GM19397 (cell line): ENCODE measurements around the gene UFC1.

Experiments
- ATAC-seq: cut with Tn5 transposase; IDR thresholded peaks from one replicate; pipeline ENCODE4 v1.9.1; 2021; ENCODE audit warnings: mild to moderate bottlenecking, moderate library complexity; ENCODE audit not compliant: unreplicated experiment

The UFC1 gene

GRCh38 chr1:161168906-161169305, 15.1 kb downstream of the UFC1 start:
- no peak for ATAC-seq

GRCh38 chr1:161171191-161171590, 17.4 kb downstream of the UFC1 start:
- ATAC-seq = no peak

- no peak for ATAC-seq
Observed at GRCh38 chr1:161171696-161172095, 17.9 kb downstream of the UFC1 start.

- no peak for ATAC-seq
Observed at GRCh38 chr1:161172349-161172748, 18.6 kb downstream of the UFC1 start.

- ATAC-seq = no peak
Observed at GRCh38 chr1:161172776-161173376, 19.1 kb downstream of the UFC1 start.

DNA sequence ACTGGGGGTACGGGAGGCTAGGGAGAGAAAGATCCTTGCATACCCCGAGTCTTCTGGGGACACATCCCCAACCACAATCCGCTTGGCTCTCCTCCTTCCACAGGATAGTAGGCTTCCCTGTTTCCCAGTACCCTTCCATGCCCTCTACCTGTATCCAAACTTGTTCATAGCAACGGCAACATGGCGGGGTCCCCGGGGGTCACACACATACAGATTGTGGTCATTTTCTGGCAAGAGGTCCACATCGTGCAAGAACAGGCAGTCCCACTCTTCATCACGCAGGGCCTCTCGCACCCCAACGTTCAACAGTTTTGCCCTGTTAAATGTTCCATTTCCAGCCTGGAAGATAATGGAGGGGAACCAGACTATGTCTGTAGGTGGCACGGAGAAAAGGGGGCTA, 19.9 kb downstream of the UFC1 start:
- ATAC-seq = no peak

DNA sequence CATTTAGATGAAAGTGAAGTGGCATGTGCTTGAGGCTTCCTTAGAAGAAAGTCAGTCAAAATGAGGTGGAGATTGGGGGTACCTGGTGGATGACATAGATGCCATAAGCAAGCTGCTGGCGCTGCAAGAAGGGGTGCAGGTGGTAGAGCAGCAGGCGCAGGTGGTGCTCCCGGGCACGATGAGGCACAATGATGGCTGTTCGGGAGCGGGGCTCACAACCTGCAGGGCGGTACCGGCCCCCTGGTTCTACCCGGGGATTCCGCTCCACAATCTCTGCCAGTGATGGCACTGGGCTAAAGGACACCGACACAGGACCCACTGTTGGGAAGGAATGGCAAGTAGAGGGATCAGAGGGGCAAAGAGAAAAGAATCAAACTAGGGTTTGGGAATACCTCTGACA, 21.1 kb downstream of the UFC1 start:
- ATAC-seq = no peak

- ATAC-seq = no peak
Observed at GRCh38 chr1:161175771-161176453, 22.1 kb downstream of the UFC1 start.

- ATAC-seq = no peak
Observed at GRCh38 chr1:161176468-161177111, 22.8 kb downstream of the UFC1 start.

GRCh38 chr1:161177112-161177935, 23.5 kb downstream of the UFC1 start, which contains the start of gene B4GALT3:
TSS of gene B4GALT3 (minus strand) at chr1:161177507. CDS start at chr1:161176060, 1,447 bp downstream.
- ATAC-seq = peak; percentile 79

DNA sequence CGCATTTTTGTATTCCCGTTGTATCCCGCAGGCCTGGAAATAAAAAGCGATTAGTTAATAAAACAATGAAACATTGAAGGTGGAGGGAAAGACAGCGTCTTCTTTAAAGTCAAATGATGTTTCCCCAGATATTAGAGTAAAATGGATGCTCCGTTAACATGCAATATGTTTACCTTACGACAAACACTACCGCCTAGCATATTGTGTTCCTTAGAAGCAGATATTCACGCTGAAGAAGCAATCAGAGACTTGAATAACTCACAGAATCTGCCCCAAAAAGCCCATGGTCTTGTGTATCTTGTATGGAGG, 24.1 kb downstream of the UFC1 start:
- ATAC-seq = no peak

- ATAC-seq = no peak
Observed at GRCh38 chr1:161179698-161180097, 25.9 kb downstream of the UFC1 start.

DNA sequence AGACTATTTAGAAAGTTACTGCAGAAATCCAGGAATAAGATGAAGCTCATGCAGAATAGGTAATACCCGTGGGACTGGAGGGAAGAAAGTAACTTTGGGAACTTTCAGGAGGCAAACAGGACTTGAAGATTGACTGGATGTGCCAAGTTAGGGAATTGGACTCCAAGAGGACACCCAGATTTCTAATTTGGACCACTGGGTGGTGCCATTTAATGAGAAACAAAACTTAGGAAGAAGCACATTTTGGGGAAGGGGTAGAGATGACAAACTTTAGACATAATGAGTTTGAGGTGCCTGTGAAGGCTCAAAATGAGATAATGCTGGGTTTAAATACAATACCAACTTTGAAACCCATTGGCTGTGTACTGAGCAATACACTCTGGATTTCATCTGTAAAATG, 26.9 kb downstream of the UFC1 start:
- no peak for ATAC-seq

- ATAC-seq = no peak
Observed at GRCh38 chr1:161182214-161182613, 28.4 kb downstream of the UFC1 start.

DNA sequence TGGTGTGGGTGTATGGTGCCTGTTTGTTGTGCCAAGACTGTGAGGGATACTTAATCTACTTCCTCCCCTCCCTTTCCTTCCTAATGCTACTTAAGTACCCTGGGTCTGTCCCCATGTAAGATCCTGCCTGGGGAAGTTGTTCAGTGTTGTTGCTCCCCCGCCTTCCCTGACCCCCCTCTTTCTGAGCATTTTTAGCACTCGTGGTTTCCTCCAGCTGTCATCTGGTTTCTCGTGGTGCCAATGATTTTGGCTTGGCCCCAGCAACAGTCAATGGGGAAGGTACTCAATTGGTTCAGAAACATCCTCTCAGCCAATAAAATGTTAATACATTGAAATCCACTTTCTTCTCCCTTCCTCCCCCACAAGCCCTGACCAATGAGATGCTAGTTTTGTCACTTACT, 31.5 kb downstream of the UFC1 start:
- ATAC-seq = peak; percentile 54

- peak; percentile 25 for ATAC-seq
Observed at GRCh38 chr1:161185732-161186311, 32.0 kb downstream of the UFC1 start.

GRCh38 chr1:161187311-161187710, 33.5 kb downstream of the UFC1 start:
- ATAC-seq = no peak

GRCh38 chr1:161188381-161188780, 34.6 kb downstream of the UFC1 start:
- ATAC-seq = no peak

- ATAC-seq = no peak
Observed at GRCh38 chr1:161189036-161189435, 35.3 kb downstream of the UFC1 start.

- ATAC-seq = no peak
Observed at GRCh38 chr1:161190962-161191521, 37.3 kb downstream of the UFC1 start.

GRCh38 chr1:161191971-161192370, 38.2 kb downstream of the UFC1 start:
- ATAC-seq = no peak
